GM21526 (cell line): ENCODE measurements around the gene GPR12.

ENCODE experiments used
- ATAC-seq: cut with Tn5 transposase; IDR thresholded peaks from one replicate; pipeline ENCODE4 v1.9.1; 2021; ENCODE audit warnings: moderate library complexity; ENCODE audit not compliant: unreplicated experiment, low FRiP score

Gene GPR12

GRCh38 chr13:26706381-26706780 lies 54.2 kb downstream of the GPR12 start:
- ATAC-seq: no peak

DNA sequence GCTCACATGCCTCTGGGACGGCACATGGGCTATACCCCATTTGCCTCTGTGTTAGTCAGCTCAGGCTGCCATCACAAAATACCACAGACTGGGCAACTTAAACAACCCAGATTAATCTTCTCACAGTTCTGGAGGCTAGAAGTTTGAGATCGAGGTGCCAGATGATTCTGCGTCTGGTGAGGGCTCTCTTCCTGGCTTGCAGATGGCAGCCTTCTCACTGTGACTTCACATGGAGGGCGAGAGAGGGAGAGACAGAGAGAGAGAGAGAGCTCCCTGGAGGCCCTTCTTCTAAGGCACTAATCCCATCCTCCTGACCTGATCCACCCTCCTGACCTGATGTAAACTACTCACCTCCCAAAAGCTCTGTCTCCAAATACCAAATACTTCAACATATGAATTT lies 55.0 kb downstream of the GPR12 start:
- no peak for ATAC-seq
